H1 (cell line): ENCODE data around the gene TMEM161B. TPM values are rescaled to one million over a fixed set of nuclear protein-coding genes. Genes with fewer than 3 reads are reported as not detected.

Source experiments
- CTCF ChIA-PET: fragments of 300-600 bp; sonication (Branson Sonifier 250); formaldehyde crosslinking; loops from one replicate; lab custom pipeline; 2021; ENCODE audit not compliant: partially characterized antibody; lab: Charles Lee
- POLR2A ChIA-PET: fragments of 300-600 bp; sonication (Branson Sonifier 250); formaldehyde crosslinking; loops from one replicate; lab custom pipeline; 2021; ENCODE audit warnings: inconsistent platforms; ENCODE audit not compliant: partially characterized antibody; lab: Charles Lee
- DNase-seq, 2 experiments: peaks; one replicate each; pipeline versions ENCODE4 v3.0.0 to v3.0.0-alpha.2; 2010 to 2022; ENCODE audit warnings: low spot score in 2 of 2, low read depth in 1 of 2, mixed read lengths in 1 of 2
- FAIRE-seq: peaks from 2 replicates; lab custom pipeline; 2011; peaks lifted over from hg19 to GRCh38; lab: Jason Lieb, UNC
- H2AFZ ChIP-seq: 2 replicates; pipeline ENCODE4 v1.8.1; 2012; ENCODE audit warnings: low read length, inconsistent platforms
- H2AK5ac ChIP-seq: 2 replicates; pipeline ENCODE4 v1.6.1; 2013; ENCODE audit warnings: low read depth, low read length
- H2BK120ac ChIP-seq: replicated peaks from 2 replicates; pipeline ENCODE3; 2013; ENCODE audit warnings: low read depth, low read length, inconsistent platforms
- H2BK12ac ChIP-seq: 2 replicates; pipeline ENCODE4 v1.6.1; 2013; ENCODE audit warnings: low read depth, low read length
- H2BK15ac ChIP-seq: 2 replicates; pipeline ENCODE4 v1.6.1; 2013; ENCODE audit warnings: low read length
- H2BK20ac ChIP-seq: 2 replicates; pipeline ENCODE4 v1.6.1; 2013; ENCODE audit warnings: low read length
- H2BK5ac ChIP-seq: 2 replicates; pipeline ENCODE4 v1.6.1; 2013; ENCODE audit warnings: low read depth, low read length
- H3K14ac ChIP-seq: 2 replicates; pipeline ENCODE4 v1.6.1; 2013; ENCODE audit warnings: inconsistent platforms; ENCODE audit not compliant: insufficient read length
- H3K18ac ChIP-seq: 2 replicates; pipeline ENCODE4 v1.6.1; 2013; ENCODE audit warnings: low read length; ENCODE audit errors: extremely low read depth
- H3K23ac ChIP-seq: 2 replicates; pipeline ENCODE4 v1.6.1; 2013; ENCODE audit warnings: inconsistent platforms; ENCODE audit not compliant: insufficient read length
- H3K23me2 ChIP-seq: 2 replicates; pipeline ENCODE4 v1.6.1; 2013; ENCODE audit warnings: low read depth, low read length
- H3K27ac ChIP-seq: 2 replicates; pipeline ENCODE4 v1.6.1; 2011; ENCODE audit warnings: low read depth, low read length, inconsistent platforms
- H3K27me3 ChIP-seq, 4 experiments: replicated peaks in 1 of 4; 1 replicate in 1 of 4; 2 replicates in 3 of 4; pipeline versions ENCODE4 v1.6.1 to v1.8.1; 2011 to 2013; ENCODE audit warnings: low read length in 3 of 4, mild to moderate bottlenecking in 3 of 4, inconsistent platforms in 2 of 4, mixed read lengths in 2 of 4, moderate library complexity in 1 of 4; ENCODE audit not compliant: control insufficient read depth in 3 of 4, insufficient read depth in 3 of 4; ENCODE audit errors: extremely low read depth in 1 of 4
- H3K36me3 ChIP-seq, 4 experiments: 2 replicates each; pipeline versions ENCODE4 v1.6.1 to v1.8.1; 2011 to 2013; ENCODE audit warnings: mild to moderate bottlenecking in 4 of 4, low read length in 3 of 4, moderate library complexity in 2 of 4, control low read depth in 1 of 4, inconsistent platforms in 1 of 4; ENCODE audit not compliant: insufficient read depth in 4 of 4, control insufficient read depth in 2 of 4
- H3K4ac ChIP-seq: replicated peaks from 2 replicates; pipeline ENCODE3; 2013; ENCODE audit warnings: low read length, low read depth, mixed read lengths, inconsistent platforms; ENCODE audit not compliant: insufficient read length
- H3K4me1 ChIP-seq, 4 experiments: replicated peaks in 1 of 4; 1 replicate in 1 of 4; 2 replicates in 3 of 4; pipeline versions ENCODE4 v1.6.1 to v1.8.1; 2011 to 2013; ENCODE audit warnings: low read length in 3 of 4, inconsistent platforms in 2 of 4, mixed read lengths in 1 of 4; ENCODE audit not compliant: insufficient read depth in 4 of 4, control insufficient read depth in 3 of 4
- H3K4me2 ChIP-seq, 2 experiments: 2 replicates each; pipeline versions ENCODE4 v1.6.1 to v1.8.1; 2011 to 2013; ENCODE audit warnings: low read depth in 2 of 2, low read length in 2 of 2, control low read depth in 1 of 2, inconsistent platforms in 1 of 2, mild to moderate bottlenecking in 1 of 2; ENCODE audit not compliant: insufficient read depth in 1 of 2
- H3K4me3 ChIP-seq, 4 experiments: fragments of 200-600, 300-600 bp in 1 of 4; sonication (generic), shearing (Covaris generic), sonication (Bioruptor Twin) in 1 of 4; 2 replicates each; pipeline versions ENCODE4 v1.5.1 to v1.8.1; 2011 to 2016; ENCODE audit warnings: low read length in 4 of 4, low read depth in 3 of 4, control low read depth in 2 of 4, inconsistent platforms in 2 of 4, mild to moderate bottlenecking in 2 of 4, mixed read lengths in 1 of 4, moderate library complexity in 1 of 4; ENCODE audit not compliant: insufficient read depth in 2 of 4; ENCODE audit errors: extremely low read depth in 1 of 4
- H3K56ac ChIP-seq: replicated peaks from 2 replicates; pipeline ENCODE3; 2013; ENCODE audit warnings: low read depth, mild to moderate bottlenecking, mixed read lengths, low read length, inconsistent platforms; ENCODE audit not compliant: insufficient read length
- H3K79me1 ChIP-seq: 2 replicates; pipeline ENCODE4 v1.6.1; 2013; ENCODE audit warnings: low read depth, low read length, control low read depth
- H3K79me2 ChIP-seq, 2 experiments: 2 replicates each; pipeline versions ENCODE4 v1.6.1 to v1.8.1; 2012 to 2013; ENCODE audit warnings: low read length in 2 of 2, mild to moderate bottlenecking in 2 of 2, inconsistent platforms in 1 of 2; ENCODE audit not compliant: insufficient read depth in 2 of 2, control insufficient read depth in 1 of 2
- H3K9ac ChIP-seq, 4 experiments: replicated peaks in 1 of 4; 1 replicate in 1 of 4; 2 replicates in 3 of 4; pipeline versions ENCODE4 v1.6.1 to v1.8.1; 2011 to 2013; ENCODE audit warnings: low read depth in 3 of 4, low read length in 3 of 4, control low read depth in 2 of 4, mild to moderate bottlenecking in 2 of 4, moderate library complexity in 2 of 4, inconsistent platforms in 1 of 4; ENCODE audit errors: extremely low read depth in 1 of 4
- H3K9me3 ChIP-seq, 2 experiments: 2 replicates each; pipeline versions ENCODE4 v1.6.1 to v1.8.1; 2012 to 2013; ENCODE audit warnings: mild to moderate bottlenecking in 2 of 2, moderate library complexity in 2 of 2, control low read depth in 1 of 2, inconsistent platforms in 1 of 2, low read depth in 1 of 2, low read length in 1 of 2, mixed read lengths in 1 of 2; ENCODE audit not compliant: insufficient read depth in 2 of 2
- H4K20me1 ChIP-seq, 2 experiments: replicated peaks in 1 of 2; 2 replicates each; pipeline versions ENCODE3 to v1.8.1; 2011 to 2013; ENCODE audit warnings: inconsistent platforms in 2 of 2, low read length in 2 of 2, mild to moderate bottlenecking in 1 of 2; ENCODE audit not compliant: insufficient read depth in 2 of 2, control insufficient read depth in 1 of 2
- H4K5ac ChIP-seq: 2 replicates; pipeline ENCODE4 v1.6.1; 2013; ENCODE audit warnings: low read length, low read depth, mixed read lengths, inconsistent platforms; ENCODE audit not compliant: insufficient read length
- H4K8ac ChIP-seq: 2 replicates; pipeline ENCODE4 v1.8.0; 2013; ENCODE audit warnings: mild to moderate bottlenecking, moderate library complexity, low read length, inconsistent platforms; ENCODE audit not compliant: insufficient read depth; ENCODE audit errors: extremely low read depth
- H4K91ac ChIP-seq: replicated peaks from 2 replicates; pipeline ENCODE3; 2013; ENCODE audit warnings: low read length, mixed read lengths, inconsistent platforms; ENCODE audit not compliant: insufficient read length
- CEBPB ChIP-seq: IDR thresholded peaks from 2 replicates; pipeline ENCODE4 v1.6.1; 2012; ENCODE audit warnings: low read depth, low read length
- SIRT6 ChIP-seq: IDR thresholded peaks from one replicate; pipeline ENCODE4 v1.7.1; 2012; ENCODE audit warnings: low read length, inconsistent platforms
- WGBS, 2 experiments: shearing (Covaris generic) in 1 of 2; methylation state at CpG; one replicate each; pipeline versions ENCODE4 v1.1.6 to v1.1.7; 2013 to 2015; ENCODE audit warnings: low lambda C conversion rate in 2 of 2, mixed read lengths in 2 of 2, inconsistent platforms in 1 of 2, low coverage in 1 of 2, missing lambda C conversion rate in 1 of 2; ENCODE audit not compliant: insufficient replicate concordance in 2 of 2, insufficient coverage in 1 of 2, insufficient read length in 1 of 2; ENCODE audit errors: extremely low coverage in 1 of 2, missing lambda C conversion rate in 1 of 2; 5-methylcytosine and 5-hydroxymethylcytosine counted together
- polyA plus RNA-seq, 7 experiments: library from polyadenylated mRNA; depleted of rRNA in 3 of 7; stranded (reverse) in 5 of 7; unstranded in 2 of 7; fragments of >200 nt in 5 of 7; fragments of 200-250 nt in 2 of 7; gene quantifications; 1 replicate in 5 of 7; 2 replicates in 1 of 7; 4 replicates in 1 of 7; pipeline versions ENCODE4 v1.2.1 to v1.2.3, GENCODE V29; 2011 to 2013; ENCODE audit warnings: missing spikeins in 2 of 7, mixed read lengths in 2 of 7
- total RNA-seq: library from RNA; stranded (reverse); fragmentation: NEBNext Ultra II Directional; extraction: Animal tissue kit (Norgen Biotek cat#: 25700); gene quantifications from 2 replicates; pipeline ENCODE4 v1.2.1, GENCODE V29; 2021

TMEM161B gene
- total and polyA plus RNA-seq, 2 of the 8 experiments (the other 6 are each of a cell fraction or from before 2014, with no cell fraction given), result 7.4 to 13.8 TPM

- Histone ChIP-seq H2BK120ac (no peak overlapping the region), H3K23me2 (no peaks in the 10 kb centered on the region), H3K4me3 (no peak overlapping the region), H3K4me2 (no peak overlapping the region), H3K79me2 (no peaks in the 10 kb centered on the region), H4K5ac (no peak overlapping the region), H2BK5ac (no peak overlapping the region), H3K4ac (no peak overlapping the region), H3K23ac (no peak overlapping the region), H3K9ac (no peak overlapping the region), H2BK12ac (no peak overlapping the region), H3K14ac (no peak overlapping the region), H3K18ac (no peak overlapping the region), H3K56ac (no peak overlapping the region), H3K79me1 (no peaks in the 10 kb centered on the region), H3K27me3 (no peaks in the 10 kb centered on the region), H3K9me3 (peaks cover under 1 to 4% of the 10 kb centered on the region in 2 experiments; a peak in 2 of 4 replicates), H2BK15ac (no peak overlapping the region), H3K4me1 (peaks cover 0 to 2% (median 0%) of the 10 kb centered on the region in 4 experiments; a peak in 1 of 7 replicates), H4K8ac (no peak overlapping the region), H3K36me3 (peaks cover 0 to 11% (median 2%) of the 10 kb centered on the region in 4 experiments; a peak in 5 of 8 replicates), H4K20me1 (no peaks in the 10 kb centered on the region), H2AK5ac (no peak overlapping the region), H2AFZ (no peak overlapping the region), H4K91ac (no peak overlapping the region), H2BK20ac (no peak overlapping the region), H3K27ac (no peak overlapping the region)
- peak; percentile 33; the same call in 1 of the 2 replicates for TF ChIP-seq CEBPB
- TF ChIP-seq SIRT6, result no peak
- DNase-seq, result no peak
- POLR2A ChIA-PET, result no interaction called here
- CTCF ChIA-PET, result interaction anchor here (1.6 kb wide), 1 partner anchor 48 kb away, joined by 3 read pairs; no protein-coding TSS in a partner anchor
- no peak for FAIRE-seq
- 91% methylated on average over 3 of the region's 3 CpGs; no CpG with 5 or more reads in 1 of the 2 experiments for WGBS, 2 experiments
These were observed 74.7 kb downstream of the TMEM161B start for GRCh38 chr5:88193896-88194295.
